Measurements from ENCODE around the gene NFKBIL1. TPM values are rescaled to one million over a fixed set of nuclear protein-coding genes. Genes with fewer than 3 reads are reported as not detected.

Gene NFKBIL1
- total and polyA plus RNA-seq, 8 donors = 0.45 to 51.9 (median 18.9) TPM

- Histone ChIP-seq H3K27ac (no peak overlapping the region), H3K4me1 (peaks cover 0 to 11% (median 0%) of the 10 kb centered on the region in 4 donors), H3K27me3 (peaks cover 0 to 16% (median 0%) of the 10 kb centered on the region in 3 donors), H3K36me3 (no peaks in the 10 kb centered on the region), H3K9me3 (no peaks in the 10 kb centered on the region), H3K4me3 (no peak overlapping the region)
- intact Hi-C loops (cut with DNase I; ENCODE audit: low total_unique reads) = no loop called here
- DNase-seq = no peak
- WGBS, 5 donors = 87 to 96% (median 91%) methylated on average over 7 of the region's 7 CpGs
- TF ChIP-seq EP300 (IDR thresholded peaks at IDR 0.05) = no peak
- TF ChIP-seq POLR2A (IDR thresholded peaks at IDR 0.05) = no peak
- no peak for TF ChIP-seq POLR2AphosphoS5 (IDR thresholded peaks at IDR 0.05)
- TF ChIP-seq CTCF (IDR thresholded peaks at IDR 0.05) = no peak
Measured at GRCh38 chr6:31592396-31592771, 45.0 kb downstream of the NFKBIL1 start.

GRCh38 chr6:31597006-31597405 lies 49.6 kb downstream of the NFKBIL1 start:
- TF ChIP-seq CTCF (IDR thresholded peaks at IDR 0.05) (peak in 1 of 7 experiments; percentile 10), POLR2AphosphoS5 (IDR thresholded peaks at IDR 0.05) (no peak)
- WGBS, 5 donors = 12 to 34% (median 19%) methylated on average over 2 of the region's 2 CpGs
- peak in 1 of 2 donors; percentile 52 for DNase-seq
- Histone ChIP-seq H3K4me3 (no peak overlapping the region), H3K27ac (no peak overlapping the region), H3K9me3 (no peaks in the 10 kb centered on the region), H3K27me3 (no peaks in the 10 kb centered on the region), H3K4me1 (peaks cover 0 to 9% (median 0%) of the 10 kb centered on the region in 4 donors), H3K36me3 (no peaks in the 10 kb centered on the region)
- intact Hi-C loops (cut with DNase I; ENCODE audit: low total_unique reads) = no loop called here

- no peaks in the 10 kb centered on the region for H3K9me3 ChIP-seq
- no peak for DNase-seq
- H3K36me3 ChIP-seq = no peaks in the 10 kb centered on the region
- intact Hi-C loops (cut with DNase I; ENCODE audit: low total_unique reads) = no loop called here
- TF ChIP-seq POLR2A (IDR thresholded peaks at IDR 0.05) (no peak), CTCF (IDR thresholded peaks at IDR 0.05) (no peak), POLR2AphosphoS5 (IDR thresholded peaks at IDR 0.05) (no peak), EP300 (IDR thresholded peaks at IDR 0.05) (no peak)
- no peaks in the 10 kb centered on the region for H3K4me1 ChIP-seq
- no peak overlapping the region for H3K4me3 ChIP-seq
- no peak overlapping the region for H3K27ac ChIP-seq
- no peaks in the 10 kb centered on the region for H3K27me3 ChIP-seq
- 76 to 89% (median 85%) methylated on average over 1 of the region's 1 CpG for WGBS, 5 donors
Measured at GRCh38 chr6:31607317-31607716, 59.9 kb downstream of the NFKBIL1 start.

Small RNA genes lying within 50 kb of the gene (small RNA-seq; reads per million reads assigned to genes)
- gene AL663061.1 (0 reads per million in 4 donors), gene SNORD117 (107 to 376 (median 246) reads per million in 4 donors), gene SNORD84 (0 reads per million in 4 donors)

Other genes starting within 250 kb of the NFKBIL1 start
Only the 30 nearest of the 31 such genes appear.
- 1,000 to 10,000 TPM in 3 of 5 donors, 100 to 1,000 TPM in 2; 134 to 1,907 (median 1,119) TPM for gene HLA-B, start 190.4 kb upstream of the NFKBIL1 start, total RNA-seq
- gene HLA-B, start 190.4 kb upstream of the NFKBIL1 start, polyA plus RNA-seq = 100 to 1,000 TPM; 302 to 830 (median 436) TPM
- 10 to 100 TPM in 3 of 5 donors, 1 to 10 TPM in 2; 2.0 to 13.4 (median 11.1) TPM for gene MICA, start 144.0 kb upstream of the NFKBIL1 start, total RNA-seq
- gene MICA, start 144.0 kb upstream of the NFKBIL1 start, polyA plus RNA-seq = 10 to 100 TPM in 2 of 3 donors, 1 to 10 TPM in 1; 9.9 to 13.6 (median 13.1) TPM
- gene MICB, start 49.5 kb upstream of the NFKBIL1 start, total RNA-seq = 1 to 10 TPM in 1 of 5 donors, under 1 TPM in 2, not detected in 2; 0.29 to 1.7 (median 0.89) TPM
- gene MICB, start 49.5 kb upstream of the NFKBIL1 start, polyA plus RNA-seq = 1 to 10 TPM in 1 of 3 donors, under 1 TPM in 2; 0.76 to 1.4 (median 0.83) TPM
- gene MCCD1, start 18.6 kb upstream of the NFKBIL1 start, total RNA-seq = not detected
- not detected for gene MCCD1, start 18.6 kb upstream of the NFKBIL1 start, polyA plus RNA-seq
- gene DDX39B, start 5.6 kb upstream of the NFKBIL1 start, total RNA-seq = 100 to 1,000 TPM; 198 to 445 (median 248) TPM
- 100 to 1,000 TPM; 255 to 383 (median 255) TPM for gene DDX39B, start 5.6 kb upstream of the NFKBIL1 start, polyA plus RNA-seq
- 1 to 10 TPM in 2 of 5 donors, under 1 TPM in 1, not detected in 2; 0.87 to 4.6 (median 2.3) TPM for gene ATP6V1G2, start 1.0 kb upstream of the NFKBIL1 start, total RNA-seq
- gene ATP6V1G2, start 1.0 kb upstream of the NFKBIL1 start, polyA plus RNA-seq = 1 to 10 TPM in 2 of 3 donors, under 1 TPM in 1; 0.98 to 3.7 (median 1.2) TPM
- not detected for gene LTA, start 24.7 kb downstream of the NFKBIL1 start, total RNA-seq
- under 1 TPM in 1 of 3 donors, not detected in 2; 0.18 TPM for gene LTA, start 24.7 kb downstream of the NFKBIL1 start, polyA plus RNA-seq
- gene TNF, start 28.0 kb downstream of the NFKBIL1 start, total RNA-seq = under 1 TPM in 1 of 5 donors, not detected in 4; 0.58 TPM
- under 1 TPM in 2 of 3 donors, not detected in 1; 0.28 to 0.31 TPM for gene TNF, start 28.0 kb downstream of the NFKBIL1 start, polyA plus RNA-seq
- 1 to 10 TPM in 1 of 5 donors, not detected in 4; 4.8 TPM for gene LTB, start 34.8 kb downstream of the NFKBIL1 start, total RNA-seq
- 10 to 100 TPM in 1 of 3 donors, 1 to 10 TPM in 2; 4.2 to 13.4 (median 9.0) TPM for gene LTB, start 34.8 kb downstream of the NFKBIL1 start, polyA plus RNA-seq
- 1 to 10 TPM in 2 of 5 donors, not detected in 3; 2.9 to 6.7 TPM for gene LST1, start 38.7 kb downstream of the NFKBIL1 start, total RNA-seq
- gene LST1, start 38.7 kb downstream of the NFKBIL1 start, polyA plus RNA-seq = 10 to 100 TPM in 2 of 3 donors, 1 to 10 TPM in 1; 8.8 to 35.4 (median 26.7) TPM
- not detected for gene NCR3, start 45.4 kb downstream of the NFKBIL1 start, total RNA-seq
- under 1 TPM in 1 of 3 donors, not detected in 2; 0.25 TPM for gene NCR3, start 45.4 kb downstream of the NFKBIL1 start, polyA plus RNA-seq
- gene AIF1, start 67.6 kb downstream of the NFKBIL1 start, total RNA-seq = 10 to 100 TPM in 2 of 5 donors, 1 to 10 TPM in 2, not detected in 1; 3.2 to 38.3 (median 15.6) TPM
- 10 to 100 TPM; 28.2 to 74.2 (median 68.7) TPM for gene AIF1, start 67.6 kb downstream of the NFKBIL1 start, polyA plus RNA-seq
- 100 to 1,000 TPM in 3 of 5 donors, 10 to 100 TPM in 2; 49.4 to 125 (median 107) TPM for gene PRRC2A, start 73.1 kb downstream of the NFKBIL1 start, total RNA-seq
- 100 to 1,000 TPM in 1 of 3 donors, 10 to 100 TPM in 2; 56.4 to 109 (median 80.8) TPM for gene PRRC2A, start 73.1 kb downstream of the NFKBIL1 start, polyA plus RNA-seq
- gene BAG6, start 105.1 kb downstream of the NFKBIL1 start, total RNA-seq = 100 to 1,000 TPM; 111 to 169 (median 141) TPM
- 100 to 1,000 TPM; 157 to 287 (median 180) TPM for gene BAG6, start 105.1 kb downstream of the NFKBIL1 start, polyA plus RNA-seq
- gene APOM, start 108.3 kb downstream of the NFKBIL1 start, total RNA-seq = 1 to 10 TPM in 2 of 5 donors, not detected in 3; 1.3 to 1.9 TPM
- gene APOM, start 108.3 kb downstream of the NFKBIL1 start, polyA plus RNA-seq = 10 to 100 TPM in 1 of 3 donors, 1 to 10 TPM in 2; 6.4 to 14.2 (median 6.5) TPM
- 10 to 100 TPM; 12.8 to 44.9 (median 32.0) TPM for gene C6orf47, start 113.2 kb downstream of the NFKBIL1 start, total RNA-seq
- gene C6orf47, start 113.2 kb downstream of the NFKBIL1 start, polyA plus RNA-seq = 10 to 100 TPM; 10.5 to 16.0 (median 13.0) TPM
- gene GPANK1, start 117.4 kb downstream of the NFKBIL1 start, total RNA-seq = 10 to 100 TPM in 4 of 5 donors, 1 to 10 TPM in 1; 5.8 to 36.8 (median 10.6) TPM
- gene GPANK1, start 117.4 kb downstream of the NFKBIL1 start, polyA plus RNA-seq = 10 to 100 TPM; 13.0 to 17.9 (median 13.4) TPM
- gene CSNK2B, start 118.5 kb downstream of the NFKBIL1 start, total RNA-seq = 100 to 1,000 TPM in 3 of 5 donors, 10 to 100 TPM in 2; 11.3 to 375 (median 142) TPM
- 100 to 1,000 TPM; 152 to 233 (median 181) TPM for gene CSNK2B, start 118.5 kb downstream of the NFKBIL1 start, polyA plus RNA-seq
- 10 to 100 TPM in 2 of 5 donors, 1 to 10 TPM in 2, not detected in 1; 2.7 to 17.1 (median 10.3) TPM for gene LY6G5B, start 122.4 kb downstream of the NFKBIL1 start, total RNA-seq
- 1 to 10 TPM in 2 of 3 donors, under 1 TPM in 1; 0.44 to 4.7 (median 2.1) TPM for gene LY6G5B, start 122.4 kb downstream of the NFKBIL1 start, polyA plus RNA-seq
- not detected for gene LY6G5C, start 133.5 kb downstream of the NFKBIL1 start, total RNA-seq
- gene LY6G5C, start 133.5 kb downstream of the NFKBIL1 start, polyA plus RNA-seq = 1 to 10 TPM; 1.8 to 4.9 (median 2.7) TPM
- 100 to 1,000 TPM in 1 of 5 donors, 10 to 100 TPM in 4; 40.9 to 122 (median 49.0) TPM for gene ABHD16A, start 155.7 kb downstream of the NFKBIL1 start, total RNA-seq
- gene ABHD16A, start 155.7 kb downstream of the NFKBIL1 start, polyA plus RNA-seq = 10 to 100 TPM; 15.1 to 48.0 (median 20.4) TPM
- gene LY6G6F, start 159.3 kb downstream of the NFKBIL1 start, total RNA-seq = not detected
- gene LY6G6F, start 159.3 kb downstream of the NFKBIL1 start, polyA plus RNA-seq = not detected
- gene LY6G6D, start 167.7 kb downstream of the NFKBIL1 start, total RNA-seq = not detected
- gene LY6G6D, start 167.7 kb downstream of the NFKBIL1 start, polyA plus RNA-seq = not detected
- not detected for gene LY6G6C, start 174.1 kb downstream of the NFKBIL1 start, total RNA-seq
- gene LY6G6C, start 174.1 kb downstream of the NFKBIL1 start, polyA plus RNA-seq = under 1 TPM in 1 of 3 donors, not detected in 2; 0.90 TPM
- not detected for gene MPIG6B, start 175.8 kb downstream of the NFKBIL1 start, total RNA-seq
- gene MPIG6B, start 175.8 kb downstream of the NFKBIL1 start, polyA plus RNA-seq = under 1 TPM in 1 of 3 donors, not detected in 2; 0.10 TPM
- gene DDAH2, start 181.7 kb downstream of the NFKBIL1 start, total RNA-seq = 100 to 1,000 TPM in 2 of 5 donors, 10 to 100 TPM in 3; 33.3 to 133 (median 76.1) TPM
- 10 to 100 TPM; 52.9 to 73.7 (median 57.9) TPM for gene DDAH2, start 181.7 kb downstream of the NFKBIL1 start, polyA plus RNA-seq
- gene CLIC1, start 188.9 kb downstream of the NFKBIL1 start, total RNA-seq = 100 to 1,000 TPM in 4 of 5 donors, 10 to 100 TPM in 1; 33.8 to 381 (median 117) TPM
- gene CLIC1, start 188.9 kb downstream of the NFKBIL1 start, polyA plus RNA-seq = 100 to 1,000 TPM; 331 to 597 (median 348) TPM
- gene MSH5, start 192.4 kb downstream of the NFKBIL1 start, total RNA-seq = 10 to 100 TPM in 4 of 5 donors, 1 to 10 TPM in 1; 4.1 to 66.4 (median 21.4) TPM
- gene MSH5, start 192.4 kb downstream of the NFKBIL1 start, polyA plus RNA-seq = 1 to 10 TPM; 2.9 to 9.3 (median 3.2) TPM
- gene SAPCD1, start 215.0 kb downstream of the NFKBIL1 start, total RNA-seq = 10 to 100 TPM in 2 of 5 donors, 1 to 10 TPM in 2, not detected in 1; 2.7 to 40.8 (median 7.6) TPM
- 1 to 10 TPM; 2.4 to 5.4 (median 2.9) TPM for gene SAPCD1, start 215.0 kb downstream of the NFKBIL1 start, polyA plus RNA-seq
- gene VWA7, start 229.7 kb downstream of the NFKBIL1 start, total RNA-seq = 10 to 100 TPM in 1 of 5 donors, 1 to 10 TPM in 3, not detected in 1; 4.2 to 18.3 (median 7.5) TPM
- gene VWA7, start 229.7 kb downstream of the NFKBIL1 start, polyA plus RNA-seq = 1 to 10 TPM; 1.3 to 1.4 (median 1.4) TPM

Data from stomach (tissue), 9 donors.